RCC 7860 (cell line): ENCODE measurements around the gene MOSMO.
"Not testable (repeated sequence)": the region's sequence is repeated elsewhere in the genome, so short reads cannot be mapped to it uniquely, and the experiment has no call there.

Source experiments
- DNase-seq: peaks from one replicate; pipeline ENCODE4 v3.0.0-alpha.2; 2015; ENCODE audit warnings: low spot score
- FAIRE-seq: peaks from 2 replicates; lab custom pipeline; 2012; peaks lifted over from hg19 to GRCh38; lab: Jason Lieb, UNC

Gene MOSMO

GRCh38 chr16:22002047-22002446 lies 5.9 kb upstream of the MOSMO start:
- not testable (repeated sequence) for DNase-seq, FAIRE-seq

GRCh38 chr16:22003195-22003594 lies 4.7 kb upstream of the MOSMO start:
- FAIRE-seq = no peak
- no peak for DNase-seq

- no peak for DNase-seq
Measured at GRCh38 chr16:22004341-22004740, 3.6 kb upstream of the MOSMO start.

GRCh38 chr16:22005746-22006145 lies 2.2 kb upstream of the MOSMO start:
- DNase-seq (no peak), FAIRE-seq (no peak)

More at GRCh38 chr16:22004341-22004740, 3.6 kb upstream of the MOSMO start:
- FAIRE-seq = no peak

- FAIRE-seq (no peak), DNase-seq (no peak)
Measured at GRCh38 chr16:22006636-22007035, 1.3 kb upstream of the MOSMO start.

GRCh38 chr16:22007159-22007508 lies 777 bp upstream of the MOSMO start:
- DNase-seq (no peak), FAIRE-seq (no peak)

GRCh38 chr16:22008215-22009059 lies 526 bp downstream of the MOSMO start:
- DNase-seq = no peak
- no peak for FAIRE-seq

- DNase-seq (no peak), FAIRE-seq (no peak)
Measured at GRCh38 chr16:22010902-22011301, 3.0 kb downstream of the MOSMO start.

GRCh38 chr16:22012241-22012640 lies 4.3 kb downstream of the MOSMO start:
- FAIRE-seq (no peak), DNase-seq (no peak)

- no peak for FAIRE-seq
- no peak for DNase-seq
Measured at GRCh38 chr16:22013486-22013885, 5.6 kb downstream of the MOSMO start.

GRCh38 chr16:22014271-22014873 lies 6.5 kb downstream of the MOSMO start:
- FAIRE-seq (no peak), DNase-seq (no peak)

- DNase-seq (no peak), FAIRE-seq (no peak)
Measured at GRCh38 chr16:22016927-22017326, 9.0 kb downstream of the MOSMO start.

- FAIRE-seq (no peak), DNase-seq (no peak)
Measured at GRCh38 chr16:22018559-22018958, 10.6 kb downstream of the MOSMO start.

- FAIRE-seq (no peak), DNase-seq (no peak)
Measured at GRCh38 chr16:22022151-22022550, 14.2 kb downstream of the MOSMO start.

GRCh38 chr16:22023505-22023904 lies 15.6 kb downstream of the MOSMO start:
- FAIRE-seq = no peak

GRCh38 chr16:22024785-22025184 lies 16.9 kb downstream of the MOSMO start:
- DNase-seq, FAIRE-seq: not testable (repeated sequence)

More at GRCh38 chr16:22023505-22023904, 15.6 kb downstream of the MOSMO start:
- DNase-seq = no peak

- no peak for FAIRE-seq
- DNase-seq = no peak
Measured at GRCh38 chr16:22027633-22028032, 19.7 kb downstream of the MOSMO start.

GRCh38 chr16:22029632-22030031 lies 21.7 kb downstream of the MOSMO start:
- DNase-seq (no peak), FAIRE-seq (no peak)

- no peak for FAIRE-seq
- no peak for DNase-seq
Measured at GRCh38 chr16:22030087-22030812, 22.3 kb downstream of the MOSMO start.

- no peak for FAIRE-seq
- no peak for DNase-seq
Measured at GRCh38 chr16:22031483-22032083, 23.7 kb downstream of the MOSMO start.

GRCh38 chr16:22034503-22034902 lies 26.6 kb downstream of the MOSMO start:
- FAIRE-seq = no peak

More at GRCh38 chr16:22034503-22034902, 26.6 kb downstream of the MOSMO start:
- no peak for DNase-seq
